SK-N-SH (cell line): ENCODE measurements around the gene CROT.

Experiments used
- EP300 ChIP-seq, 2 experiments: IDR thresholded peaks; 2 replicates each; pipeline versions ENCODE4 v1.4.0 to v1.6.1; 2012; ENCODE audit warnings: borderline replicate concordance in 1 of 2, low read depth in 1 of 2, low read length in 1 of 2
- EZH2phosphoT487 ChIP-seq: fragments of 200-600 bp; sonication (generic); IDR thresholded peaks from 2 replicates; pipeline ENCODE4 v1.6.1; 2017; ENCODE audit warnings: low read depth, mixed run types, mild to moderate bottlenecking, antibody characterized with exemption, moderate library complexity, borderline replicate concordance
- POLR2AphosphoS5 ChIP-seq: IDR thresholded peaks from 2 replicates; pipeline ENCODE4 v1.6.1; 2012; ENCODE audit warnings: low read depth, low read length
- SIN3A ChIP-seq: IDR thresholded peaks from 2 replicates; pipeline ENCODE4 v1.6.1; 2012; ENCODE audit warnings: low read depth, mild to moderate bottlenecking, low read length, moderate library complexity, borderline replicate concordance
- TF ChIP-seq, protein P1 (sequence below): fragments of 200-600 bp; sonication (generic); IDR thresholded peaks from 2 replicates; pipeline ENCODE4 v1.6.1; 2017; ENCODE audit warnings: antibody characterized with exemption, mild to moderate bottlenecking, moderate library complexity
- TF ChIP-seq, protein P2 (sequence below): IDR thresholded peaks from 2 replicates; pipeline ENCODE4 v1.4.0; 2012; ENCODE audit warnings: low read depth
- TF ChIP-seq, protein P3 (sequence below): IDR thresholded peaks from 2 replicates; pipeline ENCODE4 v1.4.0; 2012; ENCODE audit warnings: low read depth, borderline replicate concordance

- TF ChIP-seq EZH2phosphoT487, result no peak
- TF ChIP-seq SIN3A, result no peak
- TF ChIP-seq, protein P1, sequence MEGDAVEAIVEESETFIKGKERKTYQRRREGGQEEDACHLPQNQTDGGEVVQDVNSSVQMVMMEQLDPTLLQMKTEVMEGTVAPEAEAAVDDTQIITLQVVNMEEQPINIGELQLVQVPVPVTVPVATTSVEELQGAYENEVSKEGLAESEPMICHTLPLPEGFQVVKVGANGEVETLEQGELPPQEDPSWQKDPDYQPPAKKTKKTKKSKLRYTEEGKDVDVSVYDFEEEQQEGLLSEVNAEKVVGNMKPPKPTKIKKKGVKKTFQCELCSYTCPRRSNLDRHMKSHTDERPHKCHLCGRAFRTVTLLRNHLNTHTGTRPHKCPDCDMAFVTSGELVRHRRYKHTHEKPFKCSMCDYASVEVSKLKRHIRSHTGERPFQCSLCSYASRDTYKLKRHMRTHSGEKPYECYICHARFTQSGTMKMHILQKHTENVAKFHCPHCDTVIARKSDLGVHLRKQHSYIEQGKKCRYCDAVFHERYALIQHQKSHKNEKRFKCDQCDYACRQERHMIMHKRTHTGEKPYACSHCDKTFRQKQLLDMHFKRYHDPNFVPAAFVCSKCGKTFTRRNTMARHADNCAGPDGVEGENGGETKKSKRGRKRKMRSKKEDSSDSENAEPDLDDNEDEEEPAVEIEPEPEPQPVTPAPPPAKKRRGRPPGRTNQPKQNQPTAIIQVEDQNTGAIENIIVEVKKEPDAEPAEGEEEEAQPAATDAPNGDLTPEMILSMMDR, result no peak
- TF ChIP-seq POLR2AphosphoS5, result no peak
- no peak for TF ChIP-seq EP300 (IDR thresholded peaks at IDR 0.05; ENCODE audit: borderline replicate concordance in 1 of 2, low read depth in 1 of 2, low read length in 1 of 2)
- TF ChIP-seq, protein P2, sequence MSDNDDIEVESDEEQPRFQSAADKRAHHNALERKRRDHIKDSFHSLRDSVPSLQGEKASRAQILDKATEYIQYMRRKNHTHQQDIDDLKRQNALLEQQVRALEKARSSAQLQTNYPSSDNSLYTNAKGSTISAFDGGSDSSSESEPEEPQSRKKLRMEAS, result no peak
- TF ChIP-seq, protein P3, sequence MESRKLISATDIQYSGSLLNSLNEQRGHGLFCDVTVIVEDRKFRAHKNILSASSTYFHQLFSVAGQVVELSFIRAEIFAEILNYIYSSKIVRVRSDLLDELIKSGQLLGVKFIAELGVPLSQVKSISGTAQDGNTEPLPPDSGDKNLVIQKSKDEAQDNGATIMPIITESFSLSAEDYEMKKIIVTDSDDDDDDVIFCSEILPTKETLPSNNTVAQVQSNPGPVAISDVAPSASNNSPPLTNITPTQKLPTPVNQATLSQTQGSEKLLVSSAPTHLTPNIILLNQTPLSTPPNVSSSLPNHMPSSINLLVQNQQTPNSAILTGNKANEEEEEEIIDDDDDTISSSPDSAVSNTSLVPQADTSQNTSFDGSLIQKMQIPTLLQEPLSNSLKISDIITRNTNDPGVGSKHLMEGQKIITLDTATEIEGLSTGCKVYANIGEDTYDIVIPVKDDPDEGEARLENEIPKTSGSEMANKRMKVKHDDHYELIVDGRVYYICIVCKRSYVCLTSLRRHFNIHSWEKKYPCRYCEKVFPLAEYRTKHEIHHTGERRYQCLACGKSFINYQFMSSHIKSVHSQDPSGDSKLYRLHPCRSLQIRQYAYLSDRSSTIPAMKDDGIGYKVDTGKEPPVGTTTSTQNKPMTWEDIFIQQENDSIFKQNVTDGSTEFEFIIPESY, result no peak
Observed at GRCh38 chr7:87332321-87332720, 13.1 kb upstream of the CROT start.
